ENCODE results near the gene HTRA3.
A peak's percentile ranks its signal among the peaks of the same experiment; 100 is the strongest.

HTRA3 gene

DNA sequence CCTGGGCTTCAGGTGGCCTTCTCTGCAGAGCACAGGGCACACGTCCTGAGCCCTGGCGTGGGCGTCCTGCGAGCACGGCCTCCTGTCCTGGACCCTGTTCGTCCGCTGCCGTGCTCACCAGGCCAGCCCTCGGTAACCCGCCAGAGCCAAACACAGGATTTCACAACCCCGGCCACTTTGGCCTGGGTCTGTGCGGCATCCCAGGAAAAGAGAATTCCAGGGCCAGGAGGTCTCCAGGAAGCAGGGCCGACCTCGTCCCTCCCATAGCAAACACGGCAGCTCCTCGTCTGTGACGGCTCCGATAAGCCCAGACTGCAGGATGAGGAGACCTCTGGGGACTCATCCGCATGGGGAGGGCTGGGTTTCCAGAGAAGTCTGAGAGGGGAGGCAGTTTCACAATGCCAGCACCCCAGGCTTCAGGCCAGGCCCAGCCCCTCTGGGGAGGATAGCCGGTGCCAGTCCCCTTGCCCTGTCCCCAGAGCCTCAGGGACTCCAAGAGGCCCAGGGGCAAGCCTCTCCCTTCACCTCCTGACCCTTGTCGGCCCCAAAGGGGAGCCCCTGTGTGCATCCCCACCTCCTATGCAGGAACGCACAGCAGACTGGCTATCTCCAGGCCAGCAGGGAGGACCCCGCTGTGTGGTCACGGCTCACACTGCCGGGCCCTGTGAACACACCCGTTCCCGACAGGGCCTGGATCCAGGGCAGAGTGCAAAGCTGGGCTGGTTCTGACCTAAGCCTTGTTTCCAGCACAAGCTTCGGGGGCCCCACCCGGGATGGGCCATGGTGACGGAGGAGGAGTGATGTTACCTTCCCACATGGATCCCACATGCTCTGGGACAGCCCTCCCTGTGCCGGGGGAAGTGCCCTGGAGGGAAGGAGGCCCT is 22.3 kb upstream of the HTRA3 start:
- no peak for DNase-seq (ENCODE audit: low read depth)

DNA sequence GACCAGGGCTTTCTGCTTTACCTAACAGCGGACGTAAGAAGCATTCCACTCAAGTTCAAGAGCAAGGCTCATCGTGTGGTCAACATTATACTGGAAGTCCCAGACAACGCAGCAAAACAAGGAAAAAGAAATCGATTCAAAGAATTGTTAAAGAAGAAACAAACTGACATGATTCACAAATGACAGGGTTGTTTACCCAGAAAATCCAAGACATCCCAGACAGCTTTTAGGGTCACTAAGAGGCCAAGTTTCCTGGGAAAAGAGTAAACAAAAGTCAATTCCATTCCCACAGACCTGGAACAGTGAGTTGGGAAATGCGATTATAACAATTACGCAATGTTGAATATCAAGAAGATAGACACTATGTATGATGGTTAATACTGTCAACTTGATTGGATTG is 21.5 kb upstream of the HTRA3 start:
- no peak for DNase-seq (ENCODE audit: low read depth)

DNA sequence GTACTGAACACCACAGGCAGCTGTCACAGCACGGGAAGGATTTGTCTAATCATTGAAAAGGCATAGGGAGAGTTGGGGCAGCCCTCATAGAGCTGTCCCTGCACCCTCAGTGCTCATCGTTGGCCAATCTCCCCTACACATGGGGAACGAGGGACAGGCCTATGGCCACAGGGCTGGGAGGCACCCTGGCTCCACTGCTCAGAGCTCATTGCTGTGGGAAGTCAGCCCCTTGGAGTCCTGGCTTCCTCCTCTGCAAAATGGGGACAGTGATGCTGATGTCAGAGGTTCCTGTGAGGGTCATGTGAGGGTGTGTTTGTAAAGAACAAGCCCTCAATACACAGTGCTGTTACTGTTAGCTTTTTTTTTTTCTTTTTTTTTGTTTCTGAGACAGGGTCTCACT is 19.3 kb upstream of the HTRA3 start:
- no peak for DNase-seq (ENCODE audit: low read depth)

DNA sequence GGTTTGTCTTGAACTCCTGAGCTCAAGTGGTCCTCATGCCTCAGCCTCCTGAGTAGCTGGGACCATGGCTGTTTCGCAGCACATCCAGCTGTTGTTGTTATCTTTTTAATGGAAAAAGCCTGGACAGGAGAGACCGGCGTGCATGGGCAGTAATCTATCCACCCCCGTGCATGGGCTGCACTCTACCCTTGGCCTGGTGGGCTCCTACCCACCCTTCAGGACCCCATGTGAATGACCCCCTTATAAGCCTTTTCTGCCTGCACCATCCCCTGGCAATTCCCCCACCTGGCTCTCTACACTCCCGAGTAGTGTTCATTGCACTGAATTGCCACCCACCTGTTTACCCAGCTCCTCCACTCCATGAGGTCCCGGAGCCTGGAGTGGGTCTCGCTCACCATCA is 18.9 kb upstream of the HTRA3 start:
- no peak for DNase-seq (ENCODE audit: low read depth)

DNA sequence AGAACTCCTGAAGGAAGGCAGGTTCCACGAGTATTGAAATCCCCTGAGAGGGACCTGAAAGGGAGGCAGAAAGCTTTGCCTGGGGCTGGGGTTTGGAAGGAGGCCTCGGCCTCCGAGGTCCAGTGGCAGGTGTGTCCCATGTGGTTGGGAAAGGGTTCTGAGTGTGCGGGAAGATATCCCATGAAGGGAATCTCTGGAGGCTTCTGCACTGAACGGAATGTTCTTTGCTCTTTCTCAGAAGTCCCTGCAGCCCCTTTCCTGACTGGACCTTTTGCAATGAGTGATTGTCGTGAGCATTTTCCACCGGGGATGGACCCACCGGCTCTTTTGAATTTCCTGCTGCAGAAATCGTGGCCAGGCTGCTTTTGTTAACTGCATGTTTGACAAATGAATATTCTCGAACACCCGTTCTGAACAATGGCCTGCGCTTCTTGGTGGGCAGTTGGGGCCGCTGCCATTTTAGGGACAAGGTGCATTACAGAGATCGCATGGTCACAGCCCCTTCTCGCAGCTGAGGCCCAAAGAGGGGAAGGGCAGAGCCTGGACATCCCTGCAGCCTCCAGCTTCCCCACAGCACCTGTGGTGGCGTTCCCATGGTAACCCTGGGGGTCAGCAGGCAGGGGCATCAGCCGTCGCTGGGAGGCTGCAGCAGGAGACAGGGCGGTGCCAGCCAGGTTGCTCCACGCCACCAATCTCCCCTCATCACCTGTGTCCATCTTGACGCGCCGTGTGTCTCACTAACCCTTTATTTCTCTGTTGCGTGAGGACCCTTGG is 18.3 kb upstream of the HTRA3 start:
- DNase-seq (ENCODE audit: low read depth): no peak

DNA sequence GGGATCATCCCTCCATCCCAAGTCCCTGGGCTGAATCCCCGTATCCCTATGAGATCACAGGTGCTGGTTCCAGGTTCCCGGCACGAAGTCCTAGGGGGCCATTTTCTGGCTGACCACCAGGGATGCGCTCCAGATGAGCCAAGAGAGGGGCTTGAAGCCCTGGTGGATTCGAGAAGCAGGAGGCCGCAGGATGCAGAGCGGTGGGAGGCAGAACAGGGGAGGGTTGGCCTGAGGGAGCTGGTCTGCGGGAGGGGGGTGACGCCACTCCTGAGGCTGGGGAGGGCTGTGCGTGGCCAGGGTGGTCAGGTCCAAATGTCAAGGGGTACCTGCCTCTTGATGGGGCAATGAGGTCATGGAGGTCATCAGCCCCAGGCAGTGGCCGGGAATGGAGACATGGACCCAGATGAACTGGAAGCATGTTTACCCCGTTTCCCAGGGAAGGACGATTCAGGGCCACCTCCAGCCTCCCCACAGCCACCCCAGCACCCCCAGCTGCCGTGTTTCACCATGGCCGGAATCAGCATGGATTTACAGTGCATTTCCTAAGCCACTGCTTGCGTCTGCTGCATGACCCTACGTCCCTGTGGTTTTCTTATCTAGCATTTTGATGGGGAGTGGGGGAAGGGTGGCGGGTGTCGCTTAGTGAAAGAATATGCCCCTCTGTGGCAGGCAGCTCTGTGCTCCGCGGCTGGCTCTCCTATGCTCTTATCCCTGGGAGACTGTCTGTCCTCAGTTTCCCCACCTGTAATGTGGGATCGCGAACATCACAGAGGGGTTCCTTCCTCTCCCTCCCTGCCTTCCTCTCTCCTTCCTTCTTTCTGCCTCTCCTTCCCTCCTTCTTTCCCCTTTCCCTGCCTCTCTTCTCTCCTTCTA is 17.0 kb upstream of the HTRA3 start:
- DNase-seq (ENCODE audit: low read depth): no peak

DNA sequence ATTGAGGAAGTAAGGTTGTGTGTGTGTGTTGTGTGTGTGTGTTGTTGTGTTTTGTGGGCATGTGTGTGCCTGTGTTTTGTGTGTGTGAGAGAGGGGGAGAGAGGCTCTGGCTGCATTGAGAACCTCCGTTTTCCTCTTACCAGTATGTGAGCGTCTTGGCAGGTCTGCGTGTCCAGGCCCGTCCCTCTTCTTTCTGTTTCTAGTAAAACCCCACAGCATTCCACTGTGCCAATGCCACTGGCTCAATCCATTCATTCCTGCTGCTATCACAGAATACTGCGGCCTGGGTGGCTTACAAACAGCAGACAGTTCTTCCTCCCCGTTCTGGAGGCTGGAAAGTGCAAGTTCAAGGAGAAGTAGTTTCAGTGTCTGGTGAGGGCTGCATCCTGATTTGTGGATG is 15.5 kb upstream of the HTRA3 start:
- no peak for DNase-seq (ENCODE audit: low read depth)

DNA sequence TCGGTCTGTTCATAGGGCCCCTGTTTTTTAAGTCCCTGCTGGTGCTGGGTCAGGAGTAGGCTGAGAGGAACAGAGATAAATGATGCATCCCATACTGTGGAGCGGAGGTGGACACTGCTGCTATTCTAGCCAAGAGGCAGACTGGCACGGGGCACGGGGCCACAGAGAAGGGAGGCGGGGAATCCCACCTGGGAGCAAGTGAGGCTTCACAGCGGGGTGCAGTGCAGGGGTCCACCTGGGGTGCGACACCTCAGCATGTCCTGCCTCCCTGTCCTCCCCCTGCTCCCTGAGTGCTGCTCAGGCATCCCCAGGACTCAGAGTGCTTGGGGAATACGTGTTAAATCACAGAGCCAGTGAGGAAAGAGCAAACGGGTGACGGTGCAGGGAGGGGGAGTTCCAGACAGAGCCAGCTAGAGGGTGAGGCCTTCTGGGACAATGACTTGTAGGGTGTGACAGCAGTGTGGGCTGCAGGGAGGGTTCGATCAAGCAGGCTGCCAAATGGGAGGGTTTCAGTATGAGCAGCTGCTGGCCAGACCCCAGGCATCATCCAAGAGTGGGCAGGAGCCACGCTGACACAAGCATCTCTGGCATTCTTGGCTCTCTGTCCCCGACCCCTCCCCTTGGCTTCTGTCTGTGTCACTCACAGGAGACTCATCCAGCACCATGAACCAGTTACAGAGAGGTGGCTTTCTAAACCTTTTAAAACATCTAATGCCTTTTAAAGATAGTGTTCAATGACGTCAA is 13.7 kb upstream of the HTRA3 start:
- no peak for DNase-seq (ENCODE audit: low read depth)

DNA sequence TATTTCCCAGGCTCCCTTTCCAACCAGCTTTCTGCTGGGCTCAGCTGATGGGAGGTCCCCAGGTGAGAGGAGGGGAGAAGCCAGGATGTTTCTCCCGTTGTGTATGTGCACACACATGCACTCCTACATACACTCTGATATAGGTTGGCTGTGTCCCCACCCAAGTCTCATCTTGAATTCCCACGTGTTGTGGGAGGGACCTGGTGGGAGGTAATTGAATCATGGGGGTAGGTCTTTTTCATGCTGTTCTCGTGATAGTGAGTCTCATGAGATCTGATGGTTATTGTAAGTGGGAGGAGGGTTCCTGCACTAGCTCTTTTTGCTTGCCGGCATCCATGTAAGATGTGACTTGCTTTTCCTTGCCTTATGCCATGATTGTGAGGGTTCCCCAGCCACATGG is 11.7 kb upstream of the HTRA3 start:
- DNase-seq (ENCODE audit: low read depth): no peak

DNA sequence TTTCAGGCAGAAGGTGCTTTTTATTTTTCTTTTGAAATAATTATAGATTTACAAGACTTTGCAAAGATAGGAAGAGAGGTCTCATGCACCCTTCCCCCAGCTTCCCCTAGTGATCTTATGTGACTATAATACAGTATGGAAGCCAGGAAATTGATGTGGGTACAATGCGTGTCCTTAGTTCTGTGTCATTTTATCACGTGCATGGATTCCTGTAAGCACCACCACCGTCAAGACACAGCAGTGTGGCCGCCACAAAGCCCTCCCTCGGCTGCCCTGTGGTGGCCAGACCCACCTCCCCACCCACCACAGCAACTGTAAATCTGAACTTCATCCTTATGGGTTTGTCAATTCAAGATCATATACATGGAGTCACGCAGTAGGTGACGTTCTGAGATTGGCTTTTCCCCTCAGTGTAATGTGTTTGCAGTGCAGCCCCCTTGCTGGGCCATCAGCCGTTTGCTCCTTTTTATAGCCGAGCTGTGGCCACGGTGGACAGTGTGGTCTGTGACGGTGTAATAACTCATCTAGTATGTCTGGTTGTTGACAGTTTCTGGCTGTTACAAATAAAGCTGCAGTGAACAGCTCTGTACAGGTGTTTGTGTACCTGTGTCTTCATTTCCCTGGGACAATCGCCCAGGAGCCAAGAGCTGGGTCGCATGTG is 10.9 kb upstream of the HTRA3 start:
- DNase-seq (ENCODE audit: low read depth): no peak

DNA sequence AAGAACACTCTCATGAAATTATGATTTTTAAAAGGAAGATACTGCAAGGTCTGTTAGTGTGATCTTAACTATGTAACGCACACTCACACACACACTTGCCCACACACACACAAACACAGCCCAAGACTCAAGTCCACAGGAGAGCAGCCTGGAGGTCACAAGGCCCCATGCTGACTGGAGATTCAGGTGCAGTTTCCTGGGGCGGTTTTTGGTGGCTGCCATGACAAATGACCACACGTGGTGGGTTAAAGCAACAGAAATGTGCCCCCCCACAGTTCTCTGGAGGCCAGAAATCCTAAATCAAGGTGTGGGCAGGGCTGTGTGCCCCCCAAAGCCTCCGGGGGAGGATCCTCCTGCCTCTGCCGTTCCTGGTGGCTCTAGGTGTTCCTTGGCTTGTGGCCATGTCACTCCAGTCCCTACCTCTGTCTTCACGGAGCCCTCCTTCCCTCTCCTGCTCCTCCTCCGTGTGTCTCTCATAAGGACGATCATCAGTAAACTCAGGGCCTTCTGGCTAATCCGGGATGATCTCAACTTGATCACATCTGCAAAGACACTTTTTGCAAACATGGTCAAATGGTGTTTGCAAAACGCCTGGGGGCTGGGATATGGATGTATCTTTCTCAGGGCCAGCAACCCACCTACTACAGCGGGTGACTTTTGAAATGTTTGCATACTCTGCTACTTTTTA is 9.7 kb upstream of the HTRA3 start:
- DNase-seq (ENCODE audit: low read depth): no peak

DNA sequence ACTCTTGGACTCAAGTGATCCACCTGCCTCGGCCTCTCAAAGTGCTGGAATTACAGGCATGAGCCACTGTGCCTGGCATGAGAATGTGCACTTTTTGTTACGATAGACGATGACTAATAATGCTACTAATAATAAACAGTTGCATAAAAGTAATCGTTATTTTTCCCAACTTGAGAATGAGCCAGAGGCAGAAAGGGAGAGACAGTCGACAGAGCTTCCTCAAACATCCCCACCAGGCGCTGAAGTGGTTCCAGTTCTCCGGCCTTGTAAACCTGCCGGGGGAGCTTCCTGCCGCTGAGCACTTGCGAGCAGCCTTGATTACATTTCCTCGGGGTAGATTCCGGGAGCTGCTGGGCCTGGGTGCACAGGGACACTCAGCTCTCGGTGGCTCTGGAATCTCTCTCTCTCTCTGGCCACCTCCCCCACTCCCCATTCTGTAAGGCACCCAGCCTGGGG is 8.9 kb upstream of the HTRA3 start:
- DNase-seq (ENCODE audit: low read depth): peak; percentile 65

DNA sequence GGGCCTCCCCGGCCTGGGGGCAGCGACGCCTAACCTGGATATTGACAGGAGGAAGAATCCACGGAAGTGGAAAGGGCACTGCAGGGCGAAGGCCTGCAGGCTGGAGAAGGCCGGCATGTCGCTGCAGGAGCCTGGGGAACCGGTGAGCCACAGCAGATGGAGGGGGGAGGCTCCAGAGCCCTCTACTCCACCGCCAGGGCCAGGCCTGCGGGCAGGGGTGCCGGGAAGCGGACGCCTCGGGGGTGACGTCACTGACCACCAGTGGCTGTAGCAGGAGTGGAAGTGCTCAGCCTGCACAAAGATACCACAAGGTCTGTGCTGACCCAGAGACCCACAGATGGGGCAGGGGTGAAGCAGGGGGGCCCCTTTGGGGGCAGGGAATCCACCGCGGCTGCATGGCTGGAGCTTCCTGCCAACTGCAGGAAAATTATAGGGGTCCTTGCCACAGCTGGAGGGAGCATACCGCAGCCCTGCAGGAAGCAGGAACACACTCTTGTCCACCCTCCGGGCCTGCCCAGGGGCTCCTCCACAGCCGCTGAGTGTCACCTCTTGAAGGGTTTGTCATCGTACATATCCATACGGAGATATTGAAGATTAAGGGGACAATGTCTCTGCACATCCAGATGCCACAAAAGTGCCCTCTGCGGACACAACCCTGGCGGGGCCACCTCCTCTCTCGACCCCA is 7.6 kb upstream of the HTRA3 start:
- no peak for DNase-seq (ENCODE audit: low read depth)

DNA sequence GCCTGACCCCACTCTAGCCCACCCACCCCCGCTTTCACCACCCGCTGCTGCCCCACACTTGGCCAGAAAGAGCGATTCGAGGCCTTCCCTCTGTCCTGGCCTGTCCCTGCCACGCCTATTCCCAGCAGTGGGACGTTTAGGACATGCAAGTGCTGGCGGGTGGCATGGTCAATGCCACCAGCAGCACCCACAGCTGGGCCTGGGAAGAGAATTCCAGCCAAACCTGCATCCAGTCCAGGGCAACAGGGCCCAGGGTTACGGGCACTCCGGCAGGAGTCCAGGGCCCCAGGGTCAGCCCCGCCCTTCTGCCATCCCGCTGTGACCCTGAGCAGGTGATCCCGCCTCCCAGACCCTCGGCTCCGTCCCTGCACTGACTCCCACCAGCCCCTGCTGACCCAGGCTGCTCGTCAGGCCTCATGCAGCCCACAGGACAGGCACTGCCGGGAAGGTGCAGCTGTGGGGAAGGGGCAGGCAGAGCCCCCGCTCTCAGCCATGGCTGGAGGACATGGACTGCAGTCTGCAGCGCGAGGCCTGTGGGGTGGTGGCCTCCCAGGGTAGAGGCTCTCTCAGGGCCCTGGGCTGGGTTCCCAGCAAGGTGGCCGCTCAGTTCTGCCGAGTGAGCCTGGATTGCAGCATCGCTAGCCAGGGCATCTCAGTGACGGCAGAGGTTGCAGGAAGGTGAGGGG is 6.8 kb upstream of the HTRA3 start:
- no peak for DNase-seq (ENCODE audit: low read depth)

DNA sequence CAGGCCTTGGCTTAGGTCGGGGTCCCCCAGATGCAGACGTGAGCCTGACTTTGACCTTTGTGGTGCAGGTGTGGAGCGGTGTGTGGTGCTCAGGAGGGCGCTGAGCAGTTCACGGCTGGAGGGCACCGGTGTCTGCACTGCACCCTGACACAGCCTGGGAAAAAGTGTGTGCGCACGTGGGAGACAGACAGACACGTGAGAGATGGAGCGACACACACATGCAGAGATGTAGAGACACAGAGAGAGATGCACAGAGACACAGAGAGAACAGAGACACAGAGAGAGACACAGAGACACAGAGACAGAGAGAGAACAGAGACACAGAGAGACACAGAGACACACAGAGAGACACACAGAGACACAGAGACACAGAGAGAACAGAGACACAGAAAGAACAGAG is 6.2 kb upstream of the HTRA3 start:
- no peak for DNase-seq (ENCODE audit: low read depth)

DNA sequence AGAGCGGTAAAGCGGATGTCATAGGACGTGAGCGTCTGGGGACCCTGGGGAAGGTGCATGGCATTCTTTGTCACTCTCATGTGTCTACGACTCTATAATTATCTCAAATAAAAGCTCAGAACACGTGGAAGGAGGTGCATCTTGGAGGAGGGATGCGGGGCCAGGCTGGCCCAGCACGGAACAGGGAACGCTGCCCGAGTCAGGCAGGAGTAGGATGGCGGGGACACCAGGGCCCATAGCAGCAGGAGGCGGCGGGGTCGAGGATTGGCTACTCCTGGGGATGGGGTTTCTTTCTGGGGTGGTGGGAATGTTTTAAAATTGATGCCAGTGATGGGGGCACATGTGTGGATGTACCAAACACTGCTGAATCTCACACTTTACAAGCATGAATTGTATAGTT is 5.4 kb upstream of the HTRA3 start:
- no peak for DNase-seq (ENCODE audit: low read depth)

DNA sequence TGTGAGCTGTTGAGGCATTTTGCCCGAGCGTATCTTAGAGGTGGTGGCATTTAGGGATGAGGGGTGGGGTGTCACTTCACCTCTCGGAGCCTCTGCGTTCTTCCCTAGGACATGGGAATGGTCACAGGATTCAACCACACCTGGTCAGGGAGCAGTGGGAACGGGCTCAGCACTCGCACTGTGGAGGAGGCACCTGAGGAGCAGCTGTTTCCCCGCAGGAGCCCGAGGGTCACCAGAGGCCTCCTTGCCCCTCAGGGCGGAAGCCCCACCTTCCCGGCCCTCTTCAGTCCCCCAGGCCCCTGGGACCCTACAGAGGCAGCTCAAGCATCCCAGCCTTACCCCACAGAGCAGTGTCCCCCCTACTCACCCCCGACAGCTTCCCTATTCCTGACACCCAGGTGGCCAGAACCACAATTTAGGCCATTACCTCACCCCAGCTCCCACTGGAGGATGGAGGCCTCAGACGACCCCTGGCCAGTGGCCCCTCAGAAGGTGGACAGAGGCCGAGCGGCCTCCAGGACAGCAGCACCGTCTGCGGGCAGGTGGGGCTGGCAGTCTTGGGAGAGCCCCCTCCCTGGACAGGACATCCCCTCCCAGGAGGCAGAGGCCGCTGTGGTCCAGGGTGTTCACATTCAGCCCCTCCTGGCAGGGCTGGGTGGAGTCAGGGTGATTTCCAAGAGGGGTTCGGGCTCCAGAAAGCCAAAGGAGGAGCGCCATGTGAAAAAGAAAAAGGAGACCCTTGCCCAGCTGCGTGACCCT is 4.2 kb upstream of the HTRA3 start:
- no peak for DNase-seq (ENCODE audit: low read depth)

DNA sequence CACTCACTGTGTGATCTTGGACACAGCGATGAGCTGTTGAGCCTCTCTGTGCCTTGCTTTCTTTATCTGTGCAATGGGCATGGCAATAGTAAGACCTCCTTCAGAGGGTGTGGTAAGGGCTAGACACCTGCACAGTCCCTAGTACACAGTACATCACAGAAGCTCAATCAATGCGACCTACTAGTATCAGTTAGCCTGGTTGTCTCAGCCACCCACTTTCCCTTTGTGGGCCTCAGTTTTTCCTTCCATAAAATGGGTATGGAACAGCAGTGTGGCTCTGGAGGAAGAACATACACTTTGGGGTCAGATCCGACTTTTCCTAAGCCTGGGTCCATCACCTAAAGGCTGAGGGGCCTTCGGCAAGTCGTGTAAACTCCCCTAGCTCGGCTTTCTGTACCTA is 3.5 kb upstream of the HTRA3 start:
- DNase-seq (ENCODE audit: low read depth): no peak

DNA sequence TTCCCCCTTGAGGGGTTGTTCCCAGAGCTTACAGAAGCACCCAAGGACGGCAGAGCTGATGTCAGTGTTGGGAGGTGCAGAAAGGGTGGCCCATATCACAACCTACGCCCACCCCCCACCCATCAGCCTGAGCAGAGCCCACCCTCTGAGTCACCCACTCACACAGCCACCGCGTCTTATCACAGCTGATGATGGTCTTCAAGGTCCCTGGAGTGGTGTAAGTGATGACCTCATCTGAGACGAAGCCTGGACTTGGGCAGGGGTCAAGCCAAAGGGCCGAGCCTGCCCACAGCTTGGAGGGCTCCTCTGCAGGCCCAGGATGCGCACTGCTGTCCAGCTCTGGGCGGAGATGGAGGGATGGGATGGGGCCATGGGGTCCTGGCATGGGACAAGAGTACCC is 3.0 kb upstream of the HTRA3 start:
- DNase-seq (ENCODE audit: low read depth): no peak

All from fibroblast of the conjunctiva (primary cell).